SK-N-SH (cell line): ENCODE data around the gene GRIP2.

ENCODE experiments used
- MXI1 ChIP-seq: IDR thresholded peaks from 2 replicates; pipeline ENCODE4 v1.6.1; 2012; ENCODE audit warnings: mild to moderate bottlenecking, low read depth, low read length, improper control_type of control experiment
- TCF12 ChIP-seq: IDR thresholded peaks from 2 replicates; pipeline ENCODE4 v1.4.0; 2012

- TF ChIP-seq TCF12 (peak; percentile 63), MXI1 (no peak)
Measured at GRCh38 chr3:14587740-14588360, 47.7 kb upstream of the GRIP2 start.
